ENCODE data around the gene DISC1.
"Not testable (repeated sequence)": the region's sequence is repeated elsewhere in the genome, so short reads cannot be mapped to it uniquely, and the experiment has no call there.

The DISC1 gene

DNA sequence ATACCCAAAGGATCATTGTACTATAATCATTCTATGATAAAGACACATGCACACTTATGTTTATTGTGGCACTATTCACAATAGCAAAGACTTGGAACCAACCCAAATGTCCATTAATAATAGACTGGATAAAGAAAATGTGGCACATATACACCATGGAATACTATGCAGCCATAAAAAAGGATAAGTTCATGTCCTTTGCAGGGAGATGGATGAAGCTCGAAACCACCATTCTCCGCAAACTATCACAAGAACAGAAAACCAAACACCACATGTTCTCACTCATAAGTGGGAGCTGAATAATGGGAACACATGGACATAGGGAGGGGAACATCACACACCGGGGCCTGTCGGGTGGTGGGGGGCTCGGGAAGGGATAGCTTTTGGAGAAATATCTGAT is 321.5 kb downstream of the DISC1 start:
- not testable (repeated sequence) for DNase-seq (ENCODE audit: low read depth in 2 of 3, low spot score in 1 of 3)

DNA sequence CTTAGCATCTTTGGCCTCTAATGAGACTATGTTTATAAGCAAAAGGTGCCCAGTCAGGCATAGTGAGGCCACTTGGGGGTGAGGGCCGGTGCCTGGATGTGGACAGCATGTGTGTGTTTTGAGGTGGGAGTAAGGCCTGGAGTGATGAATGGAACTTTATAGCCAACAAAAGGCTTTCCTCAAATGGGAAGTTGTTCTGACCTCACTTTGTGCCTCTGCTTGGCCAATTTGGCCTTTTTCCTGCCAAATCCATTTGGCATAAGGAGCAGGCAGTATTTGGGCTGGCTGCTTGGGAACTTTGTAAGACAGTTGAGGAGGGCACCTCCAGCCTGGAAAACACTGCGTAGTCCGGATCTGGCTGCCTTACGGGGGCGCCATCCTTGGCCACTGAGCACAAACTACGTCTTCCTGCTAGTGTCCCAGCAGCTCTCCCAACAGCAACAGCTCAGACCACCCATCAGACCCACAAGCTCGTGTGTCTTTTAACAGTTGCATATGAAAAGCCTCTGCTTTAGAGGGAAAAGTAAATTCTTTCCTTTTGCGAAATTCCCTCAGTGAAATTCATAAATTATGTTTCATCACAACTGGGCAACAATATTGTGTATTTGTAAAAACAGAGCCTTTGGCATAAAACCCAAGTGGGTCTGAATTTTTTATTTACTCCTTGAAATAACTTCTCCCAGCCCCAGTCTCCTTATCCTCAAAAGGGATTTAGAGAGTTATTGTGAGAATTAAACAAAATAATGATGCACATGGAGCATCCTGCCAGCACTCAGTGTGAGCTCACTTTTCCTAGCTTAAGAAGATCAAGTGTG is 322.9 kb downstream of the DISC1 start:
- no peak for DNase-seq (ENCODE audit: low read depth in 2 of 3, low spot score in 1 of 3)

DNA sequence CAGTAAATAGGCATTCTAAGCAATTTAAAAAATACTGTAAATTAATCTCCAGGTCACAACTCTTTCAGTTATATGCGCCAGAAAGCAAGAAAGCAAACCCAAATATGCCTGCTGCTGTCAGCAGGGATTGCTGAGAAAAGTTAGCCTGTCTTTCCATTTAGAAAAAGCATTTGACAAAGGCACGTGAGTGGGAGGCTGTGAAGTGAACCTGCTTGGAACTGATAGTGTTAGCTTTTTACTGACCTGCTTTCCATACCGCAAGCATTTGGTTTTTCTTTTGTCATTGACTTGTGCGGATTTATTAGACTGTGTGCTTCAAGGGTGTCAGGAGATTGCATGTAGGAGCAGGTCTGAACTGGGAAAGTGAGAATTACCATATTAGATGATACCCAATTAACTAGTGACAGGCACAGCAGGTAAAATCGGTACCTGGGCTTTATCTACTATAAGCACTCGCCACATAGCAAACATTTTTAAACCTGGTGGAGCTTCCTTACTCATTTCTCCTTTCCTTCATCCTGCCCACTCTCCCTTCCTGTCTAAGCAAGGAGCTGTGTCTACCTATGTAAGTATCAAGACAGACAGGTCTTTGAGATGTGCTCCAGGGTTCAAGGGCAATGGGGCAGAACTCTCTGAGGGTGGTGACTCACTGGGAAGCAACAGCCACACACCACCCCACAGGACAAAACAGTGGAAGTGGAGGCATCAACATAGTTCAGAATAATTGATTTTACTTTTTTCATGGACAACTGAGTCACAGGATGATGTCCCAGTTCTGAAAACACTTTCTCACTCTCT is 323.9 kb downstream of the DISC1 start:
- no peak for DNase-seq (ENCODE audit: low read depth in 2 of 3, low spot score in 1 of 3)

DNA sequence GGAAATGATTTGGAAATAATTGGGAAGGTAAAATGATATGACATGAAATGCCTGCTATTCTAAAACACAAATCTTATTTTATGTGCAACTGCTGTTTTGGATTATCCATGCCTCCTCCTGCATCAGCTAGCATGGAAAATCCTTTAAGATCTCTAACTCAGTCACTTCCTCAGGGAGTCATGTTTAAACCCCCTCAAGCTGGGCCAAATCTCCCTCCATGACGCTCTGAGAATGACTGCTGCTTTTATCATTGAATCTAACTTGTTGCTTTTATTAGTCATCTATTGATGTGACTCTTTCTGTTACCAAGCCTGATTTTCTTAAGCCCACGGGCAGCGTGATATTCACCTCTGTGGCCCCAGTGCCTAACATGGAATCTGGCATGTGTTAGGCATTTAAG is 324.8 kb downstream of the DISC1 start:
- no peak for DNase-seq (ENCODE audit: low read depth in 2 of 3, low spot score in 1 of 3)

DNA sequence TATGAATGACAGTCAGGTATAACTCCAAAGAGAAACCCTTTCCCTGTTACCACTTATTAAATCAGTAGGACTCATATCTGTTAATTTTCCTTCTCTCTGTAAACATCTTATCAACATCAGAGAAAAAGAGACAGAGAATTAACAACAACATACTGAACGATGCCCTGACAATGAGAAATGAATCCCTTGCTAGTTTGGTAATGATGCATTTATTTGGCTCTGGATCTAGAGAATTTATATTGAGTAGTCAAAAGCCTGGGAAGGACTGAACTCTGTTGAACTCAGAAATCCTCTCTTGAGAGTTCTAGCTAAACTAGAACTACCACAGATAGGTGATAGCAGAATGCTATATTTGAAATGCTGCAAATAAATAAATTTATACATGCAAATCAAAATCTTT is 325.6 kb downstream of the DISC1 start:
- DNase-seq (ENCODE audit: low read depth in 2 of 3, low spot score in 1 of 3) = no peak

DNA sequence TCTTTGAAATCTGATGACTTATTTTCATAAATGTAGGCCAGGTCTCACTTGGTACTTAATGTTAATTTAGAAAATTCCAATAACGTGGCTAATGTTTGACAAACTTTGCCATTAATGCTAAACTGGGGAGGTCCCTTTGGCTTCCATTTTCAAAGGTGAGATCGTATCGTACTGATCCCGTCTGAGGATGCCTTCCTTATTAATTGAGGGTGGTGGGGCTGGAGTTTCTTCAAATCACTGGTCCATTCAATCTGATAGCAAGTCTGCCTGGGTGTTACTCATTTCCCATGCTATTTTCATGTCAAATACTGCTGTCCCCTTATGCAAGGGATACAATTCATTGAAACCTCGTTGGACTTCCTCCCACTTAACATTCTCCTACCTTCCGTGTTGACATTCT is 327.1 kb downstream of the DISC1 start:
- no peak for DNase-seq (ENCODE audit: low read depth in 2 of 3, low spot score in 1 of 3)

DNA sequence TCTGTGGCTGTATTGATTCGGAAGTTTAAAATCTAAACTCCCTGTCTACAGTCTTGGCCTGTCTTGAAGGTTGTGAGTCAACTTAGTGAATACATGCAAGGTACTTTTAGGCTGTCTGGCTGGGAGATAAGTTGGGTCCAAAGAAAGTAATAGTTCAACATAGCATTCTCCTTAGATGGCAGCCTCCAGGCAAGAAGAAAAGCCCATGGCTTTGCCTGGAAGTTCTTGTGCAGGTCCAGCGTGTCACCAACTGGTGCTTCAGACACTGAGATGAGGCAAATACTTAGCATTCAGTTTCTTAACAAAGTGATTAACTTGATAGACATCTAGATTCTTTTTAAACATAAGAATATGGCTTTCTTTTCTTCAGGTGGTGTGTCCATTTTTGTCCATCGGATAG is 328.2 kb downstream of the DISC1 start:
- no peak for DNase-seq (ENCODE audit: low read depth in 2 of 3, low spot score in 1 of 3)

DNA sequence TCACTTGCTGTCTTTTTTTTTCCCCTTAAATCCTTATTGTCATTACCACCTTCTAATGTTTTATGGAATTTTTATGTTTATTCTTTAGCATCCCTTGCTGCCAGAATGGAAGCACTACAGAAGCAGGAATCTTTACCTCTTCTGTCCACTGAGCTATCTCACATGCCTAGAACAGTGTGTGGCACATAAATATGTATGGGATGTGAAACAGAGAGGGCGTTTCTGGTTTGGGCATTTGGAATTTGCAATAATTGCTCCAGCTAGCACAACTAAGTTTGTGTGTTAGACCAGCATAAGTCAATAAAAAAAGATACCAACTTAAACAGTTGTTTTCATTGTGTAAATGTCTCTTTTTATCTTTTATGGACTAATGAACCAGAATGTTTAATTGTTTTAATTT is 330.8 kb downstream of the DISC1 start:
- DNase-seq (ENCODE audit: low read depth in 2 of 3, low spot score in 1 of 3) = no peak

DNA sequence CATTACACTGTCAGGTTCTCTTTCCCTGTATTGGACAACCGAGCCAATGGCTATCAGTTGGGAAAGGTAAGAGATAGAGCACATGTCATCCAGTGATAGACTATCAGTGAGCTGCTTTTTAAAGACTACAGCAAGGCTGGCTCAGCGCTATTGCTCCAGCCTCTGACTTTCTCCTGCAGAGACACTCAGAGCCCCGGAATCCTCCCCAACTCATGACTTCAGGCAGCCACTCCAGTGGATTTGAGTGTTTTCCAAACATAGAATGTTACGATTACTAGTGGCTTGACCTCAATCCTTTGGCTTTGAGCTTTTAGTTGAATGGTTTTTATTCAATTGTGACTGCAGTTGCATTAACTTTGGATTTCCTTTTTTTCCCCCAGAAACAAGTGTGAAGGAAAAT is 331.9 kb downstream of the DISC1 start:
- DNase-seq (ENCODE audit: low read depth in 2 of 3, low spot score in 1 of 3) = no peak

DNA sequence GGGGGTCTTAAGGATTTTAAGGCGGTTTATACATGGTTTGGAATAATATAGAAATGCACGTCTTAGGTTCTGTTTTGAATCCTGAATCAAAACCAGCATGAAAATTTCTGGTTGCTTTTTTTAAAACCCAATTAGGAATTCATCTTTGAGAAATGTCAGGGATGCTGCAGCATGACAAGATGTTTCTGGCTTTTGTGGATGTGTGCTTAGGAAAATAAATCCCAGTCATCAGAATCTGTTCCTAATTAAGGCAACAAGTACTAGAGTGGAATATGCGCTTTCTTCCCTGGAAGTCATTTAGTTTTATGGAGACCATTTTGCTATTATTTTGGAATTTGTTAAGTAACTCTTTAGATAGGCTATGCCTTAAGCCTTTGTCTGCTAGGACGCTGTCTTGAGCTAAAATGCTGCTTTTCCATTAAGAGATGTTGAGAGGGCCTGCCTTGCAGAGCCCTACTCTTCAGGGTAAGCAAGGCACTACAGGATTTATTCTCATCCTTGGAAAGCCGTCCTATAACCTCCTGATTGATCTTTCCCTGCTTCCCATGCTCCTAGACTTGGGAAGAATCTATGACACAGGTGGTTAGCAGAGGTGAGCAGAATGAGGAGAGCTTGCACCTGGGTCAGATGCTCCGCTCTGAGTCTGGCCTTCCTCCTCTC is 332.8 kb downstream of the DISC1 start:
- DNase-seq (ENCODE audit: low read depth in 2 of 3, low spot score in 1 of 3) = no peak

DNA sequence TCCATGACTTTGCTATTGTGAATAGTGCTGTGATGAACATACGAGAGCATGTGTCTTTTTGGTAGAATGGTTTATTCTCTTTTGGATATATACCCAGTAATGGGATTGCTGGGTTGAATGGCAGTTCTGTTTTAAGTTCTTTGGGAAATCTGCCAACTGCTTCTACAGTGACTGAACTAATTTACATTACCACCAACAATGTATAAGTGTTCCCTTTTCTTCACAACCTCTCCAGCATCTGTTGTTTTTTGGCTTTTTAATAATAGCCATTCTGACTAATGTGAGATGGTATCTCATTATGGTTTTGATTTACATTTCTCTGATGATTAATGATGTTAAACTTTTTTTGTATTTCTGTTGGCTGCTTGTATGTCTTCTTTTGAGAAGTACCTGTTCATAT is 335.2 kb downstream of the DISC1 start:
- DNase-seq (ENCODE audit: low read depth in 2 of 3, low spot score in 1 of 3) = not testable (repeated sequence)

DNA sequence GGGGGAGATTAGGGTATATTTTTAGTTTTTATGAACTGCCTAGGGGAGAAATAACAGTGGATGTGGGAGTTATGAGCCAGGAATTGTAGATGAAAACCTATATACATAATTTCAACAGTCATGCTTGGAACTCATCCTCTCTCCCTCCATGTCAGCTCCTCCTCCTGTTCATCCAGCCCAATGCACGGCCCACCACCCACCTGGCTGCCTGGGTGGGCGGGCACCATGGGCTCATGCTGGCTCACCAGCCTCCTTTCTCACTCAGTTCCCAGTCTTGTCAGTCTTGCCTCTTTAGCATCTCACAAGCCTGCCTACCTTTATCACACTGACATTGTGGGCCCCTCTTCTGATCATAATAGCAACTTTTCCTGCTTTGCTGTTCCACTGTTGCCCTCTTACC is 336.0 kb downstream of the DISC1 start:
- no peak for DNase-seq (ENCODE audit: low read depth in 2 of 3, low spot score in 1 of 3)

DNA sequence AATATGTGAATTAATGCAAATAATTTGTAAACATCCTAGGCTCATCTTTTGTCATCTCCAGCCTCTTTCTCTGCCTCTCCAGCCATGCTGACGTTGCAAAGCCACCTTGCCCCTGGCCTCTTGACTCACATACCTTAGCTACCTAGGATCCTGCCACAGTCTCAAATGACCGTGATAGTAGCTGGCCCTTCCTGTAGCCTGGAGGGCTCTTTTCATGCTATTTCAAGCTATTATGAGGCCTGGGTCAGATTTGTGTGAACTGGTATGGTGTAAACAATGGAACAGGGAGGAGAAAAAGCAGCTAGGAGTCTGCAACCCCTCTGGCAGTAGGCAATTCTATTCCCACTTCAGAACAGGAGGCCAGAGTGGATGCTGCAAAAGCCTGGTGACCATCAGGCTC is 337.7 kb downstream of the DISC1 start:
- DNase-seq (ENCODE audit: low read depth in 2 of 3, low spot score in 1 of 3) = no peak

DNA sequence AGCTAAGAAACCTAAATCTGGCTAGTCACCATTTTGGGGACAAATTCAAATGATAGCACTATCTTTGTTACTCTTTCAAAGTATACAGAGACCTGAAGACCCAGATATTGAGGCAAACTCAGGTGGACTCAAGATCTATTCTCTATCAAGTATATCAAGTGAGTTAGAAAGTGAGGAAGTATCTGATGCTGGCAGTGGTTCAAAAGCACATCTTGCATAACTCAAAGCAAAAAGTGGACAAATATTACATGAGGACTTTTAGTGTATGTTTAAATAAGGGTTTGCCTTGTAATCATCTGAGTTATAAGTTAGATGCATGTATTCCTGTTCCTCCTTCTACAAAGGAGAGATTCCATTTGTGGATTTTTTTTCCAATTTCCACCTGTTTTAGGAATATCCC is 338.4 kb downstream of the DISC1 start:
- DNase-seq (ENCODE audit: low read depth in 2 of 3, low spot score in 1 of 3) = no peak

DNA sequence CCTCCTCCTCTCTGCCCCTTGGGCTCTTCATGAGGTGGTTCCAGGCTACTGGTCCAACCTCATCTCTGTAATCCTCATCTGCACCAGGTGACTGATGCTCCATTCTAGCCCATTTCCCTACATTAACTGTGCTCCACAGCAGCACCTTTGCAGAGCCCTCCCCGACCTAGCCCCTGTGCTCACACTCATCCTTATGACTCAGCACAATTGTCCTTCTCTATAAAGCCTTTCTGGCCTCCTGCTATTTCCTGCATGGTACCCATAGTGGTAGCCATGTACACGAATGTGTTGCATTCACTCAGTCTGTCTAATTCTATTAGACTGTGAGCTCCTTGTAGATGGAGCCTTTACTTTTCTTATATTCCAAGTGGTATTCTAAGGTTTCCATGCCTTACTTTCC is 339.0 kb downstream of the DISC1 start:
- DNase-seq (ENCODE audit: low read depth in 2 of 3, low spot score in 1 of 3) = no peak

DNA sequence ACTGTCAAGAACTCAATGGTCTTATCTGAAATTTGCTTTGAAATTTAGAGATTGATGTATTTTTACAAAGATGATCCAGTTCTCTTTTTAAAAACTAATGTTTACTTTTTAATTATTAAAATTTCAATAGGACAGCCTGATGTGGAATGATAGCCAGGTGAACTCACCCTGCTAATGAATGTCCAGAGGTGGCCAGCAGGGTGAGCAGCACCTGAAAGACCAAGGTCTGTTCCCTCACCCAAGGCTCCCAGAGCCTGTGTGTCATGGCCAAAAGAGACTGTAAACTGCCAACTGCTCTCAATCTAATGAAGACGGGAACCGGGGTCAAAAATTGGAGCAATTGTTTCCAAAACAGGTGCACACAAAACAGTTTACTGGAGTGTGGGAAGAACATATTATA is 340.4 kb downstream of the DISC1 start:
- DNase-seq (ENCODE audit: low read depth in 2 of 3, low spot score in 1 of 3) = no peak

DNA sequence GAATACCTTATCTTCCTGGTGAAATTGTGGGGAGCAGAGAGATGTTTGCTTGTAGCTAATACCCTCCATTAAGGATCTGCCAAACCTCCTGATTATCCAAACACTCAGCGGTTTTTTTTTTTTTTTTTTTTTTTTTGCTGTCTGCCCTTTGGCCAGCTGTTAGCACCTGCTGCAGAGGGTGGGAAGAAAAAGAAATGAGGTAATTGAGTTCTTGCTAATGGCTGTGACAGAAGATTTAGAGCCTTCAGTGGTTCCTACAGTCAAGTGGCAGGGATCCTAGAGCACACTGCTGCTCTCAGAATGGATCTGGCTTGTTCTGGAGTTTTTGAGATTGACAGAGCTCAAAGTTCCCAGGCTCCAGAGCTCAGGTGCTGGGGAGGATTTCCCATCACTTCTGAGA is 342.5 kb downstream of the DISC1 start:
- DNase-seq (ENCODE audit: low read depth in 2 of 3, low spot score in 1 of 3) = no peak

DNA sequence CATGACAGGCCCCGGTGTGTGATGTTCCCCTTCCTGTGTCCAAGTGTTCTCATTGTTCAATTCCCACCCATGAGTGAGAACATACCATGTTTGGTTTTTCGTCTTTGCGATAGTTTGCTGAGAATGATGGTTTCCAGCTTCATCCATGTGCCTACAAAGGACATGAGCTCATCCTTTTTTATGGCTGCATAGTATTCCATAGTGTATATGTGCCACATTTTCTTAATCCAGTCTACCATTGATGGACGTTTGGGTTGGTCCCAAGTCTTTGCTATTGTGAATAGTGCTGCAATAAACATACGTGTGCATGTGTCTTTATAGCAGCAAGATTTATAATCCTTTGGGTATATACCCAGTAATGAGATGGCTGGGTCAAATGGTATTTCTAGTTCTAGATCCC is 343.2 kb downstream of the DISC1 start:
- DNase-seq (ENCODE audit: low read depth in 2 of 3, low spot score in 1 of 3) = not testable (repeated sequence)

DNA sequence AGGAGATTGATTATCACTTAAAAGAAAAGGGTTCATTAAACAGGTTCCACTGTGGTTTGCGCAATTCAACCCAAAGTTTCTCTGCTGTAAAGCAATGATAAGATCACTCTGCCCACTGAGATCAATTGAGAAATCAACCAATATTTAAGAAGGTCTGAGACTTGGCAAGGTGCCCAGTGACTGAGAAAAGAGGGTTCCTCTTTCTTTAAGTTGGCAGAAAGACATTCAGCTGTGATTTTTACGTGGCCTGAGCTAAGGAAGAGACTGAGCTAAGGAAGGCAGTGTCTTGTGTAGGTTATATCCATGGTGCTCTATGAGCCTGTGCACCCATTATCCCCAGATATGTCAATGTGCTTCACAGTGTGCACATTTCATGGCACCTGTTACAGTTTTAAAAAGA is 344.1 kb downstream of the DISC1 start:
- no peak for DNase-seq (ENCODE audit: low read depth in 2 of 3, low spot score in 1 of 3)

DNA sequence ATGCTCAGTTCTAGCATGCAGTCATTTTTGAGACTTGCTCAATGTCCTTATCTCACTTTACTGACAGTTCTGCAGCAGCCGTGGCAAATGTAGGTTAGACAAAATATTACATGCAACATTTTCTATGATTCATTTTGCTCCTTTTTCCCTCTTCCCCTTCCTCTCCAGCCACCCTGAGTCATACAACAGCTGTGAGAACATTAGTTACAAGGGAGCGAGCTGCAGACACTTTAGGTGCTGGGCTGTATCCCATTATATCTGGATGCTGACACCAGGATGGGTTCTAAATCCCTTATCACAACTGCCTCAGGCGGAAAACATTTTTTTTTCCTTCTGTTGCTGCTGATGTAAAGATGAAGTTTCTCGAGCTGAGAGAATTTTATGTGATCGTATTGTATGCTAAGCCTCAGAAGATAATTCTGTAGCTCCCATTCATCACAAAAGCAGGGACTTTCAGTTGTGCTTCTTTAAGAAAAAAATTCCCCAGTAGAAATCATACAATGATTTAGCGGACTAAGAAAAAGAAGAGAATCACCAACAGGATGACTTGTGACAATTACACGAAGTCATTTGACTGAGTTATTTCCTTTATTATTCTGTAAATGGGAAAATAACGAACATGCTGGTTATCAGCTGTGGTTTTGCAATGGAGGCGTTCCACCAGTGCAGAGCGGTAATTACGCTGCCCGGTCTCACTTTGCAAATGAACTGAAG is 345.0 kb downstream of the DISC1 start:
- DNase-seq (ENCODE audit: low read depth in 2 of 3, low spot score in 1 of 3) = no peak

DNA sequence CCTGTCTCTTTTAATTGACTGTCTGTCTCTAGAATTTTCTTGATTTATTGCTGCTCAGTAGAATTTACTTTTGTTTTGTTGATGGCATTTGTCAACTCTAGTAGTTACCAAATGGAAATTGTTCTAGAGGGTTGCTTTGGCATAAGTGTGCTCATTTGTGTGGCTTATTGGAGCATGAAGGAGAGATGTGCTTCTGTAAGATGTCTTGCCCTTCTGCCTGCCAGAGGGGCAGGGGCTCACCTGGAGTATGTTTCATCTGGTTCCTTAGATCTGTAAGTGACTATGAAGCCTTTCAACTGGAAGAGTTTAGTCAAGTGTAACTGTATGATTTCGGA is 345.5 kb downstream of the DISC1 start:
- DNase-seq (ENCODE audit: low read depth in 2 of 3, low spot score in 1 of 3) = no peak

DNA sequence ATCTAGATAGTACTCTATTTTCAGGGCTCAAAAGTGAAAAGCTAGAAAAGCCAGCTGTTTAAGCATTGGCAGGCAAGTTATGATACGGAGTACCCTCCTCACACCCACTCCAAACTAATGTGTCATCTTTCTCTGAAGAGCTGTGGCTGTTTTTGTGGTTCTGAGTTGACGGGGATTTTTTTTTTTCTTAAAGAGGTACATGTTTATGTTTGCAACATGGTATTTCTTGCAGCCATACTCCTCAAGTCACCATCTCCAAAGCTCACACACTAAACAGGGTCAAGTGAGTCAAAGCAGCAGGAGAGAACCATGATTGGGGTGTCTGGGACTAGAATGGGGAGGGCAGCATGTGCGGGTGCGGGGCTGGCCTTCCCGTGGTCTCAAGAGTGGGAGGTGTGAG is 347.2 kb downstream of the DISC1 start:
- DNase-seq (ENCODE audit: low read depth in 2 of 3, low spot score in 1 of 3) = no peak
